ENCODE measurements around the gene NOTCH2NLA. TPM values are rescaled to one million over a fixed set of nuclear protein-coding genes. Genes with fewer than 3 reads are reported as not detected.
"Not testable (repeated sequence)": the region's sequence is repeated elsewhere in the genome, so short reads cannot be mapped to it uniquely, and the experiment has no call there.

Gene NOTCH2NLA
- total RNA-seq = 10 to 100 TPM; 23.9 to 30.2 TPM
- polyA plus RNA-seq (2013, experiment 1 of 2) = 12.0 TPM
- polyA plus RNA-seq (2013, experiment 2 of 2) = 12.1 TPM
- long read RNA-seq, experiment 1, transcript NOTCH2NLA-201 (5 exons, 1,874 nt) = major isoform, 9 of 13 reads
- long read RNA-seq, experiment 1, partial matches to known transcripts = 2 of 13 reads
- long read RNA-seq, experiment 1, other reads (novel, unspliced or antisense) = 2 of 13 reads
- long read RNA-seq, experiment 2, transcript NOTCH2NLA-201 (5 exons, 1,874 nt) = major isoform, 18 of 39 reads
- long read RNA-seq, experiment 2, partial matches to known transcripts = 0 of 39 reads
- long read RNA-seq, experiment 2, other reads (novel, unspliced or antisense) = 21 of 39 reads
- long read RNA-seq, experiment 3, partial matches to known transcripts = 1 of 7 reads
- long read RNA-seq, experiment 3, other reads (novel, unspliced or antisense) = 0 of 7 reads
- long read RNA-seq, experiment 4, transcript NOTCH2NLA-201 (5 exons, 1,874 nt) = major isoform, 27 of 46 reads
- long read RNA-seq, experiment 4, partial matches to known transcripts = 3 of 46 reads
- long read RNA-seq, experiment 4, other reads (novel, unspliced or antisense) = 16 of 46 reads

DNA sequence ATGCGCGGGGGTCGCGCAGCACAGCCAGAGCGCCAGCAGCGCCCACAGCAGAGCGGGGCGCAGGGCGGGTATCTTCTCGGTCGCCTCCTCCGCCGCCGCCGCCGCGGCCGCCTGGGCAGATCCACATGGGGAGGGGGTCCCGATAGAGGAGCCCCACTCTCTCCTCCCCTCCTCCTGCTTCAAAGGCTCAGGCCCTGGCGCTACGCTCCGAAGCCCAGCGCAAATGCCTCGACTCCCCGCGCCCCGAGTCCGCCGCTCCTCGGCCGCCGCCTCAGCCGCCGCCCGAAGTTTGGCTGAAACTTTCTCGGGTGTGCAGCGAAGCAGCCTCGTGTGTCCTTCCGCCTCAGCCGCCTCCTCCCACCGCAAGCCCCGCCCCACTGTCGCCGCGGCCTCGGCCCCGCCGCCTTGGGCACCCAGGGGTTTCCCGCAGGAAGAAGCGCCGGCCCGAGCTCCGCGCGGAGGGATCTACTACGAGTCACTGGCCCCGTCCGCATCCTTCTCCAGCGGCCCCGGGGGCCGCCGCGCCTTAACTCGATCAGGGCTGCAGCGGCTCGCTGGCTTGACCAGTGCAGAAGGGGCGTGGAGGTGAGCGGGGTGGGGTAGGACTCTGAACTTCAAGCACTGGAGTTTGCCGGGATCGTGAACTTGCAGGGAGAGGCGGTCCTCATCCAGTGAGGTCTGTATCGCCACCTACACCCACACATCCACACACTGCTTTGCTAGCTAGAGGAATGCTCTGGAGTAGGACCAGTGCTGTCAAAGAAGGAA, at the start of gene NOTCH2NLA:
Gene NOTCH2NLA, minus strand, starts transcription at position 312 of the 768 bp plus-strand sequence. CDS start 39,684 bp downstream, outside the sequence.
- H3K4me1 ChIP-seq (ENCODE audit: control insufficient read depth, insufficient read depth, low read length); H3K4me3 ChIP-seq (ENCODE audit: low read length); DNase-seq; H3K9ac ChIP-seq (ENCODE audit: extremely low read depth, low read length, poor library complexity, severe bottlenecking); H3K27me3 ChIP-seq (ENCODE audit: control insufficient read depth, insufficient read depth, low read length, poor library complexity, severe bottlenecking); H3K4me1 Mint-ChIP-seq; H3K36me3 ChIP-seq (ENCODE audit: control insufficient read depth, insufficient read depth, low read length); H3K36me3 Mint-ChIP-seq (ENCODE audit: low read depth); H3K9me3 Mint-ChIP-seq; H3K27ac Mint-ChIP-seq; H3K27ac ChIP-seq (ENCODE audit: low read depth, low read length); H3K9me3 ChIP-seq (ENCODE audit: control insufficient read depth, low read length); H3K27me3 Mint-ChIP-seq (ENCODE audit: insufficient read depth): not testable (repeated sequence)
- H3K4me3 Mint-ChIP-seq = peak within 1 kb of the TSS; percentile 63
- WGBS, 2 experiments (ENCODE audit: insufficient coverage in 1 of 2, insufficient read length in 1 of 2) = 0% methylated on average over 25 of the region's 72 CpGs; no CpG with 5 or more reads in 1 of the 2 experiments

- not testable (repeated sequence) for H3K27ac Mint-ChIP-seq; H3K27ac ChIP-seq (ENCODE audit: low read depth, low read length); H3K9me3 Mint-ChIP-seq; H3K27me3 Mint-ChIP-seq (ENCODE audit: insufficient read depth); H3K9me3 ChIP-seq (ENCODE audit: control insufficient read depth, low read length); H3K27me3 ChIP-seq (ENCODE audit: control insufficient read depth, insufficient read depth, low read length, poor library complexity, severe bottlenecking); H3K36me3 Mint-ChIP-seq (ENCODE audit: low read depth); H3K4me3 Mint-ChIP-seq; H3K4me1 Mint-ChIP-seq; DNase-seq; H3K9ac ChIP-seq (ENCODE audit: extremely low read depth, low read length, poor library complexity, severe bottlenecking); H3K36me3 ChIP-seq (ENCODE audit: control insufficient read depth, insufficient read depth, low read length); H3K4me1 ChIP-seq (ENCODE audit: control insufficient read depth, insufficient read depth, low read length); H3K4me3 ChIP-seq (ENCODE audit: low read length)
- WGBS, 2 experiments (ENCODE audit: insufficient coverage in 1 of 2, insufficient read length in 1 of 2) = no CpG with 5 or more reads among the region's 3 CpGs
Measured at GRCh38 chr1:146278346-146278745, 49.5 kb upstream of the NOTCH2NLA start.

DNA sequence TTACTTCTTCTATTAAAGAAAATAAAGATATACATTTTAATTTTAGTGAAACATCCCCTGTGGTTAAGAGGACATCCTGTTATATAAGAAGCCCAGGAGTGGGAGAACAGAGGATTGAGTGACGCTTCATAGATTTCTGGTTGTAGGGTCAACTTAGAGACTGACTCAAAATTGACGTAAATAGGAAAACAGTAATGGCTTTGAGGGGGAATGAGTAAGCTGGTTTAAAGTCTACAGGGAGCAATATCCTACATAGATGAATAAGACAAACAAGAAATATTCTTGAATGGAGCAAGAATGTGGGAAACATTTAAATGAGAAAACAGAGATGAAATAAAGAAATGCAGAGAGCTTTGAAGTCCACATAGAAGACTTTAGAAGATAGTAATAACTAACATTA, 48.3 kb upstream of the NOTCH2NLA start:
- H3K4me1 ChIP-seq (ENCODE audit: control insufficient read depth, insufficient read depth, low read length); H3K9me3 Mint-ChIP-seq; H3K36me3 ChIP-seq (ENCODE audit: control insufficient read depth, insufficient read depth, low read length); H3K4me3 ChIP-seq (ENCODE audit: low read length); H3K36me3 Mint-ChIP-seq (ENCODE audit: low read depth); H3K27ac Mint-ChIP-seq; DNase-seq; H3K27me3 ChIP-seq (ENCODE audit: control insufficient read depth, insufficient read depth, low read length, poor library complexity, severe bottlenecking); H3K9me3 ChIP-seq (ENCODE audit: control insufficient read depth, low read length); H3K27ac ChIP-seq (ENCODE audit: low read depth, low read length); H3K27me3 Mint-ChIP-seq (ENCODE audit: insufficient read depth); H3K9ac ChIP-seq (ENCODE audit: extremely low read depth, low read length, poor library complexity, severe bottlenecking); H3K4me1 Mint-ChIP-seq; H3K4me3 Mint-ChIP-seq: not testable (repeated sequence)
- no CpG with 5 or more reads among the region's 2 CpGs for WGBS, 2 experiments (ENCODE audit: insufficient coverage in 1 of 2, insufficient read length in 1 of 2)

DNA sequence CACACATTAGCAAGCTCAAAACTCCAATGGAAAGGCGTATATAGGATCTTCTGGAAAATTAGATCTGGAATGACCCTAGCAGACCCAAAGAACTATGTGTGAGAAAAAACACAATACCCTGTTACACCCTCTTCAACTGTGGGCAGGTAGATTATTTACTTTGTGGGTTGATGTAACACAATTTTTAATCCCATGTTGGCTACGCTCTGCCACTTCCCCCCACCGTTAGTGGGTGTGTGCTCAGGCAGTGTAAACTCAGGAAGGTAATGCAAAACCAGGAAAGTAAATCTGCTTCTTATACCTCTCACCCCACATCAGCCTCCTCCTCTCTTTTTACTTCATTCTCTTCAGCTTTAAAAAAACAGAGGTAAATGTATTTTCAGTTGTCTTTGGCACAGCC, 45.3 kb upstream of the NOTCH2NLA start:
- H3K27ac Mint-ChIP-seq = not testable (repeated sequence)
- no CpG with 5 or more reads among the region's 3 CpGs for WGBS, 2 experiments (ENCODE audit: insufficient coverage in 1 of 2, insufficient read length in 1 of 2)

DNA sequence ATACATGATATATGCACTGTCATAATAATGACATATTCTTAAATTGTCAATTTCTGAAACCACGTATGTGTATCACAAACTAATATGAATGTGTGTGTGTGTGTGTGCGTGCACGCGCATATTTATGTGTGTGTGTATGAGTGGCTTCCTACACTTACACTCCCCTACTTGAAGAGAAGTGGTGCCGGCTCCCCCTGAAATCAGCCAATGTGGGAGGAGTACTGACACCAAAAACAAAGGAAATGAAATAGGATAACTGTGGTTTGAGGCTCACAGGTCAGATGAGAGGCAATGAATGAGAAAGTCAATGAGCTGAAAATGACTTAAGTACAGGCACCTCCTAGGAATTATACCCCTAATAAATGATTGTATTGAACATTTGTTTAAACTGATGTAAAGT, 44.4 kb upstream of the NOTCH2NLA start:
- not testable (repeated sequence) for H3K27ac Mint-ChIP-seq; H3K4me1 ChIP-seq (ENCODE audit: control insufficient read depth, insufficient read depth, low read length); H3K27ac ChIP-seq (ENCODE audit: low read depth, low read length); H3K4me3 ChIP-seq (ENCODE audit: low read length); H3K4me3 Mint-ChIP-seq; H3K9ac ChIP-seq (ENCODE audit: extremely low read depth, low read length, poor library complexity, severe bottlenecking); H3K9me3 Mint-ChIP-seq; H3K36me3 ChIP-seq (ENCODE audit: control insufficient read depth, insufficient read depth, low read length); H3K36me3 Mint-ChIP-seq (ENCODE audit: low read depth); H3K4me1 Mint-ChIP-seq; H3K9me3 ChIP-seq (ENCODE audit: control insufficient read depth, low read length); H3K27me3 Mint-ChIP-seq (ENCODE audit: insufficient read depth); H3K27me3 ChIP-seq (ENCODE audit: control insufficient read depth, insufficient read depth, low read length, poor library complexity, severe bottlenecking); DNase-seq
- WGBS, 2 experiments (ENCODE audit: insufficient coverage in 1 of 2, insufficient read length in 1 of 2) = no CpG with 5 or more reads among the region's 5 CpGs

More for the DNA sequence above, 45.3 kb upstream of the NOTCH2NLA start:
- H3K4me3 Mint-ChIP-seq; H3K36me3 ChIP-seq (ENCODE audit: control insufficient read depth, insufficient read depth, low read length); H3K9me3 Mint-ChIP-seq; H3K27me3 ChIP-seq (ENCODE audit: control insufficient read depth, insufficient read depth, low read length, poor library complexity, severe bottlenecking); H3K4me1 Mint-ChIP-seq; H3K9ac ChIP-seq (ENCODE audit: extremely low read depth, low read length, poor library complexity, severe bottlenecking); DNase-seq; H3K27me3 Mint-ChIP-seq (ENCODE audit: insufficient read depth); H3K4me1 ChIP-seq (ENCODE audit: control insufficient read depth, insufficient read depth, low read length); H3K4me3 ChIP-seq (ENCODE audit: low read length); H3K27ac ChIP-seq (ENCODE audit: low read depth, low read length); H3K36me3 Mint-ChIP-seq (ENCODE audit: low read depth); H3K9me3 ChIP-seq (ENCODE audit: control insufficient read depth, low read length): not testable (repeated sequence)

- WGBS, 2 experiments (ENCODE audit: insufficient coverage in 1 of 2, insufficient read length in 1 of 2) = no CpG with 5 or more reads among the region's 3 CpGs
- not testable (repeated sequence) for H3K27me3 ChIP-seq (ENCODE audit: control insufficient read depth, insufficient read depth, low read length, poor library complexity, severe bottlenecking); H3K4me1 Mint-ChIP-seq; H3K4me3 ChIP-seq (ENCODE audit: low read length); H3K9me3 ChIP-seq (ENCODE audit: control insufficient read depth, low read length); H3K4me3 Mint-ChIP-seq; H3K9me3 Mint-ChIP-seq; H3K36me3 ChIP-seq (ENCODE audit: control insufficient read depth, insufficient read depth, low read length); H3K36me3 Mint-ChIP-seq (ENCODE audit: low read depth); H3K27ac Mint-ChIP-seq; H3K4me1 ChIP-seq (ENCODE audit: control insufficient read depth, insufficient read depth, low read length); H3K9ac ChIP-seq (ENCODE audit: extremely low read depth, low read length, poor library complexity, severe bottlenecking); H3K27ac ChIP-seq (ENCODE audit: low read depth, low read length); H3K27me3 Mint-ChIP-seq (ENCODE audit: insufficient read depth); DNase-seq
Measured at GRCh38 chr1:146272734-146273133, 43.9 kb upstream of the NOTCH2NLA start.
